ENCODE measurements around the gene NDUFS1.
A peak's percentile ranks its signal among the peaks of the same experiment; 100 is the strongest.
"Not testable (repeated sequence)": the region's sequence is repeated elsewhere in the genome, so short reads cannot be mapped to it uniquely, and the experiment has no call there.

Gene NDUFS1

GRCh38 chr2:206096876-206097275 is 62.4 kb downstream of the NDUFS1 start:
- DNase-seq: no peak

GRCh38 chr2:206095536-206096332 is 63.5 kb downstream of the NDUFS1 start:
- peak; percentile 85 for DNase-seq

- DNase-seq: no peak
These were observed 66.9 kb downstream of the NDUFS1 start for GRCh38 chr2:206092297-206092696.

GRCh38 chr2:206088248-206088647 is 71.0 kb downstream of the NDUFS1 start:
- no peak for DNase-seq

GRCh38 chr2:206086716-206087350 is 72.4 kb downstream of the NDUFS1 start:
- DNase-seq: peak; percentile 80

GRCh38 chr2:206085742-206086445 is 73.3 kb downstream of the NDUFS1 start, which contains the start of gene INO80D:
Gene INO80D, minus strand, starts transcription at chr2:206086174. Its CDS starts 23,158 bp downstream, at chr2:206063016.
- DNase-seq: peak; percentile 94

GRCh38 chr2:206084870-206085741 is 74.1 kb downstream of the NDUFS1 start:
- peak; percentile 60 for DNase-seq

- peak; percentile 62 for DNase-seq
These were observed 74.8 kb downstream of the NDUFS1 start for GRCh38 chr2:206084439-206084869.

- peak; percentile 68 for DNase-seq
These were observed 75.4 kb downstream of the NDUFS1 start for GRCh38 chr2:206083602-206084438.

- no peak for DNase-seq
These were observed 76.9 kb downstream of the NDUFS1 start for GRCh38 chr2:206082298-206082843.

- DNase-seq: no peak
These were observed 78.3 kb downstream of the NDUFS1 start for GRCh38 chr2:206080927-206081326.

GRCh38 chr2:206079699-206080465 is 79.4 kb downstream of the NDUFS1 start:
- DNase-seq: no peak

- DNase-seq: not testable (repeated sequence)
These were observed 81.4 kb downstream of the NDUFS1 start for GRCh38 chr2:206077879-206078278.

GRCh38 chr2:206075113-206075512 is 84.1 kb downstream of the NDUFS1 start:
- DNase-seq: peak; percentile 58

- DNase-seq: peak; percentile 40
These were observed 87.4 kb downstream of the NDUFS1 start for GRCh38 chr2:206071807-206072206.

- peak; percentile 86 for DNase-seq
These were observed 89.8 kb downstream of the NDUFS1 start for GRCh38 chr2:206069417-206069816.

- DNase-seq: no peak
These were observed 91.0 kb downstream of the NDUFS1 start for GRCh38 chr2:206068207-206068606.

Measured in hematopoietic multipotent progenitor cell treated with erythropoietin and hydrocortisone succinate and interleukin-3 and kit ligand, for 6 days (in vitro differentiated cells).